DMS53 treated with DMSO at 0.1 percent for 48 hours (cell line): ENCODE results near the gene TPRA1.
"Not testable (repeated sequence)": the region's sequence is repeated elsewhere in the genome, so short reads cannot be mapped to it uniquely, and the experiment has no call there.

Source experiments
- DNase-seq: peaks from one replicate; lab custom pipeline; 2025; ENCODE audit not compliant: unreplicated experiment; lab: John Stamatoyannopoulos, UW

The TPRA1 gene

DNA sequence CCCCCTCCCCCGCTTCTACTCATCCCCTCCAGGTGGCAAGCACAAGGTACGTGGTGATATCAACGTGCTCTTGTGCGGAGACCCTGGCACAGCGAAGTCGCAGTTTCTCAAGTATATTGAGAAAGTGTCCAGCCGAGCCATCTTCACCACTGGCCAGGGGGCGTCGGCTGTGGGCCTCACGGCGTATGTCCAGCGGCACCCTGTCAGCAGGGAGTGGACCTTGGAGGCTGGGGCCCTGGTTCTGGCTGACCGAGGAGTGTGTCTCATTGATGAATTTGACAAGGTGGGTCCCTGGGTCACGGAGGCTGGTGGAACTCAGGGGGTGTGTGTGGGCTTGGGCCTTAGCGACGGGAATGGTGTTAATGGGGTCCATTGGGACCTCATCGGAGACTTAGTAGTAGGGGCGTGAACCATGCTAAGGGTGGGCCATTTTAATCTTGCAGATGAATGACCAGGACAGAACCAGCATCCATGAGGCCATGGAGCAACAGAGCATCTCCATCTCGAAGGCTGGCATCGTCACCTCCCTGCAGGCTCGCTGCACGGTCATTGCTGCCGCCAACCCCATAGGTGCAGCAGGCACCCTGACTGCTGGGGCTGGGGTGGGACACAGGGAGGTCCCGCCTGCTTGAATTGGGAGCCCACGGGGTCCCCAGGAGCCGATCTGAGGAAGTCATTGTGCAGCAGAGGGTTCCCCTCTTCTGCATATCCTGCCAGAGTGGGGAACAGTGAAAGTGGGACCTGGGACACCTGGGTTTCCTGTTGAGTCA lies 26.5 kb upstream of the TPRA1 start:
- DNase-seq, result no peak

DNA sequence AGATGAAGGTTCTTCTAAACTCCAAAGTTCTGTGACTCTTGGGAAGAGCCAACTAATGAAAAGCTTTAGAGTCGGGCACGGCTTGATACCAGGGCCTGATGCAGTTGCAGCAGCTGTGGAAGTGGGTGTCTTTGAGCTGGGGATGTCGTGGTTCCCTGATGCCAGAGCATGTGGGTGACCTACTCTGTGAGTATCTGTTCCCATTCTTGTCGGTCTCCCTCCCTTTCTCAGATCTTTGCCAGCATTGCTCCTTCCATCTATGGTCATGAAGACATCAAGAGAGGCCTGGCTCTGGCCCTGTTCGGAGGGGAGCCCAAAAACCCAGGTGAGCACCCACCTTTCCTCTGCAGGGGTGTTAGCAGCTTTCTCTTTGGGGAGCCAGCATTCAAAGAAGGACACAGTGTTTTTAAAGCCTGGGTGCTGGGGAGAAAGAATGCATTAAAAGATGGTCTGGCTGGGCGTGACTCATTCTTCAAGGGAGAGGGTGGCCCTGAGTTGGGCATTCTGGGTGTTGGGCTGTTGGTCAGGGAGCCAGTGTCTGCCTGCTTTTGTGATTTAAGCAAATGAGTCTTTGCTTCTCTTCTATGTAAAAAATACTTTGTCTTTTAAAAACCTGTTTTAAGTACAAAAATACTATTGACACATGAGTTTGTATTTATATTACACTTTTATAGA lies 25.2 kb upstream of the TPRA1 start:
- no peak for DNase-seq

DNA sequence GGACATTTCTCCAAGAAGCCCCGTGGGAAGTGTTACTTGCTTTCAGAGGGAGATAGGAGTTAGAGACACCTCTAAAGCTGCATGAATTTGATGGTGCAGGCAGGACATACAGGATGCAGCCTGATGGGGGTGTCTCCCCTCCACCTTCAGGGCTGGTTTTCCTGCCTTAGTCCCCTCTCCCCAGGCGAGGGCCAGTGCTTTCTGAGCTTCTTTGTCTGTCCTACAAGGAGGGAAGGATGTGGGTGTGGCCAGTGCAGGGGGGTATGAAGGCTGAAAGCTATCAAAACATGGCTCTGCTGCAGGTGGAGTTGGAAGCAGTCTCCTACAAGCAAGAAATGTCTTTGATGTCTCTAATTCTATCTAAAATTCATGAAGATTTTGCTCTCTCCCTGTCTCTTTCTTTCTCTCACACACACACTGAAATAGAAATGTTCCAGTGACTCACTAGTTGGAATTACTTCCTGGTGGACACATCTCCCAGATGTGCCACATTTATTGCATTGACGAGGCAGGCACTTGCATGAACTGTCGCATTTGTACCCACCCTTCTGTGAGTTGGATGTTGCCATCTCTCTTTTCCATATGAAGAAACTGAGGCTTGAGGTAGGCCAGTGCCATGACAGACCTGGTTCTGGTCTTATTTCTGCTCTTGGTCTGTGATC lies 24.5 kb upstream of the TPRA1 start:
- no peak for DNase-seq

DNA sequence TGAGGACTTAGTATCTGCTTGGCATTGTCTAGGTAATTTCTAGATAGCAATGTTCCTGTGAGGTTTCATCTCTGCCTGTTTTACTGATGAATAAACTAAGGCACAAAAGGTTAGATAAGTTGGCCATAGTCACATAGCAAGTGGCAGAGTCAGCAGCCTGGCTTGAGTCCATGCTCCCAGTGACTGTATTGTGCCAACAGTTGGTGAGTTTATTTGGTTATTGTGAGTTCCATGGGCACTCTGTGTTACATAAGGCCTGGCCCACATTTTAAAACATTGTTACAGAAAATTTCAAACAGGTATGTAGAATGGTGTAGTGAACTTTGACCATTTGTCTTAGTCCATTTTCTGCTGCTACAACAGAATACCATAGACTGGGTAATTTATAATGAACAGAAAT lies 22.9 kb upstream of the TPRA1 start:
- no peak for DNase-seq

DNA sequence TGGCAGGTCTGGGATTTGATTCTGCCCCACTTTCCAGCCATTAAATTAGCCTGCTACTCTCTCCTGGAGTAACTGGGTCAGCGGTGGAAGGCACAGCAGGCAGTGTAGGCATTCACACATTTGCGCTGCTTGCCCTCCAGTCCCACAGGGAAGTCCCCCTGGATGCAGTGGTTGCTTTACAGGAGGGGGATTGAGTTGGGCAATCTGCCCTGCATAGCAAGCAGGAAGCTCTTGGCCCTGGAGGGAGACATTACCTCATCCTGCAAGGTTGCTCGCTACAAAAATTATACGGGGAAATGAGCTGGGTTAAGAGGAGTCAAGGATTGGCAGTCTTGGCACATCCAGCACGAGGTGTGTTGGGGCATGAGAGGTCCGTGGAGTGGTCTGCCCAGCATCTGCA lies 22.4 kb upstream of the TPRA1 start:
- no peak for DNase-seq

DNA sequence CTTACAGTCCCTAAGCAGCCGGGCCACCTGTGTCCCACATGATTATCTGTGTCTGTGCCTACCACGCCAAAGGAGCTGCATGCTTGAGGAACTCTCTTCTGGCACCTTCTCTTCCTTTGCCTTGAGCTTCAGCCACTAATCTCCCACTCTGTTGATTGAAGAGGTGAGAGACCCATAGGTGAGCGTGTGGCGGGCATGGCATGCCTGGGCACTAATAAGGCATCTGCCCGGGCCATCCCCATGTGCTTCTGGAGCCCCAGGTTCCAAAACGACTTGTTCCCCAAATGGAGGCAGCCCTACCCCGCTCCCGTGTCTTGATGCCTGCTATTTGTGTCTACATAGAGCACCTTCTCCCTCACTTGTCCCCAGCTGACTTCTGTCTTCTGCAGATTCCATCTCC lies 20.7 kb upstream of the TPRA1 start:
- no peak for DNase-seq

DNA sequence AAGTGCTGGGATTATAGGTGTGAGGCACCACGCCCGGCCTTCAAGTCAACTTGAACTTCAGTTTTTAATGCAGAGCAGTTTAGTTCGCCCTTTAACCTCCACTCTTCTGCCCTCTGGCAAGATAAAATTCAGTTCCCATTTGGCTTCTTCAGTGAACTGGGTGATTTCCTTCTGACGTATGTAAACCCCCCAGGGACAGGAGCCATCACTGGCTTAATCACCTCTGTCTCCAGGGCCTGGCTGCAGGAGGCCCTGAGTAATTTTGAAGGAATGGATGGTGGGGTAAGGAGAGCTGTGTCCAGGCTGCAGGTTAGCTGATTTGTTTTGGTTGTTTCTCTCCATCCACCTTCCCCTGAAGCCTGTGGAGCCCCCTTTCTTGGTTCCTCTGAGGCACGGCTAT lies 19.6 kb upstream of the TPRA1 start:
- DNase-seq, result no peak

DNA sequence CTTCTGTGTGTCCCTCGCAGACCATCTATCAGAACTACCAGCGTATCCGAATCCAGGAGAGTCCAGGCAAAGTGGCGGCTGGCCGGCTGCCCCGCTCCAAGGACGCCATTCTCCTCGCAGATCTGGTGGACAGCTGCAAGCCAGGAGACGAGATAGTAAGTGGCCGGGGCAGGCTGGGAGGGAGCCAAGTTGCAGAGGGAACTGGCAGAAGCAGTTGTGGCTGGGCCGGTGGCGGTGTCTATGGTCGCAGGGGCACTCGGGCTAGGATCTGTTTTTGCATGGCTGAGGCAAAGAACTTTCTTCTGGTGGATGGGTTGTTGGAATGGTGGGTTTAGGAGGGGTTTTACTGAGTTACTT lies 17.8 kb upstream of the TPRA1 start:
- no peak for DNase-seq

DNA sequence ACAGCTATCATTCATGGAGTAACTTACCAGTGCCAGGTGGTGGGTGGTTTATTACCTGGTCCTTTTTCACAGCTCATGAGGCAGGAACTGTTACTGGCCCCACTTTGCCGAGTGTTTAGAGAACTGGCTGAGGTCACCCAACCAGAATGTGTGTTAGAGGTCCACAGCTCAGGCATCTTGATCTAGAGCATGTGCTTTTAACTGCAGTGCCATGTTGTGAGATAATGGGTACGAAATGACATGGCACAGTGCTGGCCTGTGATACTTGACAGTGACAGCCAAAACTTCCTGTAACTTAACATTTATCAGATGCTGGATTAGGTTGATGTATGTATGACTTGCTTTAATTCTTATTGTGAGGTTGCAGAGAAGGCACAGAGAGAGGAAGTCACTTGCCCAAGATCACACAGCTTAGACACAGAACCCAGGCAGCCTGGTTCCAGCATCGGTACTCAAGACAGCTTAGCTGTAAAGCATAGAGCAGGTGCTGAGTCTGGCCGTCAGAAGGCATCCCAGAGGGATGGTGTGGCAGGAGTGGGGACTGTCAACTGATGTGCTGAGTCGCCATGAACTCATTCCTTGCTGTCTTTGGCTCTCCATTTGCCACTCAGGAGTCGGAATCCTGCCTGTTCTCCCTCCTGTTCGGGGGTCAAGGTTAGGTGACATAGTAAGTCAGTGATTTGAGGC lies 17.3 kb upstream of the TPRA1 start:
- no peak for DNase-seq

DNA sequence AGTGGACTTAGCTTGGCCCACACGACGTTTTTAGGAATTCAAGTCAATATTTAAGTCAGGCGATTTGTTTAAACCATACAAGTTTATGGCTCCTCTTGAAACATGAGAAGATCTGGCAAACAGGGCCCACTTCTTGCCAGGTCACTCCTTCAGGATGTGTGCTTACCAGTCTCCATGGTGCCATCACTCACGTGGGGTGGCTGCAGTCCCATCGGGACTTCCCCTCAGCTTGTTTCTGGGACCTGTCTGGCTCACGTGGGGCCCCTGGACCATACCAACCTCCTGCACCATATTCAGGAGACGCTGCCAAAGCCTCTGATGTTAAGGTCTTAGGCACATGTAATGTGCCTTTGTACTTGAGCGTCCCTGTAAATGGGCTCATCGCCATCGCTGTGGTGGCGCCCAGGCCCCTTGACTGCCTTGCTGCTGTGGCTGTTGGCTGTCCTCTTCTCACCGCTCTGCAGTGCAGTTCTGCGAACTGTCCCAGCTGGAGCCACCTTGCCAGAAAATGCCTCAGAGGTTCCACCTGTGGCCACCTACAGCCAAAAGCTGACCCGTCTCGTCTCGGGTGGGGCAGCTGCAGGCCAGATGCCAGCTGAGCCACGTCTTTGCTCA lies 16.6 kb upstream of the TPRA1 start:
- DNase-seq, result no peak

DNA sequence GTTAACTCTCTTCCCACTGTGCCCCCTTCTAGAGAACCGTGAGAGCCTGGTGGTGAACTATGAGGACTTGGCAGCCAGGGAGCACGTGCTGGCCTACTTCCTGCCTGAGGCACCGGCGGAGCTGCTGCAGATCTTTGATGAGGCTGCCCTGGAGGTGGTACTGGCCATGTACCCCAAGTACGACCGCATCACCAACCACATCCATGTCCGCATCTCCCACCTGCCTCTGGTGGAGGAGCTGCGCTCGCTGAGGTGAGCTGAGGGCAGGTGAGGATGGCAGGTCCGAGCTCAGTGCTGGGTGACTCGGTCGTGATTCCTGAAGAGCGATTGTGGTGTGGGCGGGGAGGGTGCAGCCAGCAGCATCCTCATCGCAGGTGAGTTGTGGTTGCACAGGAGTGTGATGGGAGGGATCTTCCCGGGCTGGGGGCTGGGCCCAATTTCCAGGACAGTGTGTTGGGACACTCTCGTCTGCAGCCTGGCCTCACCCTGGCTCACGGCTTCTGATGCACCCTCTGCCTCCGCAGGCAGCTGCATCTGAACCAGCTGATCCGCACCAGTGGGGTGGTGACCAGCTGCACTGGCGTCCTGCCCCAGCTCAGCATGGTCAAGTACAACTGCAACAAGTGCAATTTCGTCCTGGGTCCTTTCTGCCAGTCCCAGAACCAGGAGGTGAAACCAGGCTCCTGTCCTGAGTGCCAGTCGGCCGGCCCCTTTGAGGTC lies 15.7 kb upstream of the TPRA1 start:
- DNase-seq, result no peak

DNA sequence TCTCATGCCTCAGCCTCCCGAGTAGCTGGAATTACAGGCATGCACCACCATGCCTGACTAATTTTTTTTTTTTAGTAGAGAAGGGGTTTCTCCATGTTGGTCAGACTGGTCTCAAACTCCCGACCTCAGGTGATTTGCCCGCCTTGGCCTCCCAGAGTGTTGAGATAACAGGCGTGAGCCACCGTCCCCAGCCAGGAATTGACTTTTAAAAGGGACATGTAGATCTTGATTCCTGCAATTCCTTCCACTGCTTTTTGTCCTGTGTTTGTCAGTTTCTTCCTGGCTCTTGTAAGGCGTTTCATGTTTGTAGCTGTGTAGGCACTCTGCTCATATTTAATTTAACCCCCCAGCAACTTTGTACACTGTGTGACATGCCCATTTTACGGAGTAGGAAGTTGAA lies 15.0 kb upstream of the TPRA1 start:
- not testable (repeated sequence) for DNase-seq

DNA sequence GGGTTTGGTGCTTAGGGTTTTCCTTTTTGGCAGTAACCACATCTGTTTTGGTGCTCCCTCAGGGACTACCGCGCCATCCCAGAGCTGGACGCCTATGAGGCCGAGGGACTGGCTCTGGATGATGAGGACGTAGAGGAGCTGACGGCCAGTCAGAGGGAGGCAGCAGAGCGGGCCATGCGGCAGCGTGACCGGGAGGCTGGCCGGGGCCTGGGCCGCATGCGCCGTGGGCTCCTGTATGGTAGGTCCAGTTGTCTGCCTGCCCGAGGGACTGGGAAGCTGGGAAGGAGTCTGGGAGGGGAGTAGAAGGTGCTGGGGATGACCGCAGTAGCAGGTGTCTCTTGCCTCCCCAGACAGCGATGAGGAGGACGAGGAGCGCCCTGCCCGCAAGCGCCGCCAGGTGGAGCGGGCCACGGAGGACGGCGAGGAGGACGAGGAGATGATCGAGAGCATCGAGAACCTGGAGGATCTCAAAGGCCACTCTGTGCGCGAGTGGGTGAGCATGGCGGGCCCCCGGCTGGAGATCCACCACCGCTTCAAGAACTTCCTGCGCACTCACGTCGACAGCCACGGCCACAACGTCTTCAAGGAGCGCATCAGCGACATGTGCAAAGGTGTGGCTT lies 14.1 kb upstream of the TPRA1 start:
- no peak for DNase-seq

DNA sequence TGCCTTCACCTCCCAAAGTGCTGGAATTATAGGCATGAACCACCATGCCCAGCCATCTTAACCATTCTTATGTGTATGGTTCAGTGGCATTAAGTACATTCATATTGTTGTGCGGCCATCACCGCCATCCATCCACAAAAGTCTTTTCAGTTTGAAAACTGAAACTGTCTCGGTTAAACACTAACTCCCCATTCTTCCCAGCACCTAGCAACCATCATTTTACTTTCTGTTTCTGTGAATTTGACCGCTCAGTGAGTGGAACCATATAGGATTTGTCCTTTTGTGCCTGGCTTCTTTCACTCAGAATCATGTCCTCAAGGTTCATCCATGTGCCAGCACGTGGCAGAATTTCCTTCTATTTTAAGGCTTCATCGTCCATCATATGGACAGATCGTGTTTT lies 13.5 kb upstream of the TPRA1 start:
- DNase-seq, result no peak

DNA sequence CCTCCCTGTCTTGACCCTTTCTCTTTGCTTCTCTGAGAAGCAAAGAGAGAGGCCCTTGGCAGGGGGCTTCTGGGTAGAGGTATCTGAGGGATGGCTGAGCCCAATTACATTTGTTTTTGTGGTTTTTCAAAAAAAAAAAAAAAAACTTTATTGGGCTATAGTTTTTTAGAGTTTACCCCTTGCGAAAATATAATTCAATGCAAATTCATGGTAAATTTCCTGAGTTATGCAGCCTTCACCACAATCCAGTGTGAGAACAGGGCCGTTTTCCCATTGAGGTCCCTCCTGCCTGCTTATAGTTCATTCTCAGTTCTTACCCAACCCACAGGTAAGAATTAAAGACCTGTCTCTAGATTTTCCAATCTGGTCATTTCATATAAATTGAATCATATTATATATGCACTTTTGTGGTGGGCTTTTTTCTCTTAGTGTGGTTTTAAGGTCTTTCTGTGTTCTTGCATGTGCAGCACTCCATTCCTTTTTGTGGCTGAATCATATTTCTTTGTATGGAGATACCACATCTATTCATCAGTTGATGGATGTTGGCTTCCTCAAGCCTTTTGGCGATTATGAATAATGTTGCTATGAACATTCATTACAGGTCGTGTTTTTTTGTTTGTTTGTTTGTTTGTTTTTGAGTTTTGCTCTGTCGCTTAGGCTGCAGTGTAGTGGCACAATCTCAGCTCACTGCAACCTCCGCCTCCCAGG lies 10.4 kb upstream of the TPRA1 start:
- DNase-seq, result no peak

DNA sequence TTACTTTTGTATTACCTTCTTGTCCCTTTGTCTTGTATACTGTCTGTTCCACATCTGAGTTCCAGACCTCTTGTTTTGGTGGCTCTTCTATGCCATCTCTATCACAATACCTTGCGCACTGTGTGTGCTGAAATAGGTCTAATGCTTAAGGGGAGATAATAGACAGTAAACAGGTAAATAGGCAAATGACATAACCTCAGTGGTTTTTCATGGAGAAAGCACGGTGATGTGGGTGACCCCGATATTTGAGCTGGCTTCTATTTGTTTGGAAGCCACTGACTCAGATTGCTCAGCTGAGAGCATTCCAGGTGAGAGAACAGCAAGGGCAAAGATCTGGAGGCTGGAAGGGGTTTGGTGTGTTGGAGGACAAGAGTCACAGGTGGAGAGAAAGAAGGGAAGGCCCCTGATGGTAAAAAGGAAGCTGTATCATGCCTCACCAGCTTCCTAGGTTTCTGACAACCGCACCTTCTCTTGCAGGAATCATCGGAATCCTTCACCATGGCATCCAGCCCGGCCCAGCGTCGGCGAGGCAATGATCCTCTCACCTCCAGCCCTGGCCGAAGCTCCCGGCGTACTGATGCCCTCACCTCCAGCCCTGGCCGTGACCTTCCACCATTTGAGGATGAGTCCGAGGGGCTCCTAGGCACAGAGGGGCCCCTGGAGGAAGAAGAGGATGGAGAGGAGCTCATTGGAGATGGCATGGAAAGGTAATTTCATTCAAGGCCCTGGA lies 8.5 kb upstream of the TPRA1 start:
- DNase-seq, result no peak

DNA sequence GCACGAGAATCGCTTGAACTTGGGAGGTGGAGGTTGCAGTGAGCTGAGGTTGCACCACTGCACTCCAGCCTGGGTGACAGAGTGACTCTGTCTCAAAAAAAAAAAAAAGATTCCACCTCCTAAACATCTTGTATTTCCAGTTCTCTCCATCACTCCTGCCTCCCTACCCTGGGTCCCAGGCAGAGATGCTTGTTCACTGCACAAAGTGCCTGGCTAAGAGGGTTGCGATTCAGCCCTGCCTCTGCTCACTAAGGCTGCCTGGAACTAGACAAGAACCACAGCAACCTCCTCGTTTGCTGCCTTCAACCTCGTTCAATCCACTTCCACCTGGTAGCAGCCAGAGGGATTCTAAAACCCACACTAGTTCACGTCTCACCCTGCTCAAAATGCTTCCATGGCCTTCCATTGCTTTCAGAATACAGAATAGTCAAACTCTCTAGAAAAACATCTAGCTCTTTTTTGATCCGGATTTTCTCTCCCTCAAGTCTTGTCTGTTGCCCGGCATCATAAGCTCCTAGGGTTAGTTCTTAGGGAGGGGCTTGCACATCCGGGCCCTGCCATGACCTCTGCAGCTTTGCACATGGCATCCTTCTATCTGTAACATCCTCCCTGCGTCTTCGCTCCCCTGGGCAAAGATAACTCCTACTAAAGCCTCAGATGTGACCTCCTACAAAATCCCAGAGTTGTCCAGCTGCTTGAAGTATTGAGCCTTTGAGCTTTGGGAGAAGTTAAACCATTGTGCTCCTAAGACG lies 6.7 kb upstream of the TPRA1 start:
- peak; percentile 1 for DNase-seq

DNA sequence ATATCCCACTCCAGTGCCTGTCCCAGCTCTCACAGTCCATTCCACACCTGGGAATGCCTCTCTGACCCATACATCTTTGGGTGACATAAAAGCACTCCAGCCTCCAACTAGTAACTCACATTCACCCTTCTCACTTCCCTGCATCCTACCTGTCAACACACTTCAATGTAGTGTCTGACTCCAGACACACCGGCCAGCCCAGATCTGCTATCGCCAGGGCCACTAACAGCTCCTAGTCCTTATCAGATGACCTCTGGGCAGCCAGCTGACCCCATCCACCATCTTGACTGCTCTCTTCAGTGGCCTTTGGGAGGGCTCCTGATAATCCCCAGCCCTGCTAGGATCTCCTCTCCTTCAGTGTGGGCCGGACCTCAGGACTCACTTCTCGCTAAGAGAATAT lies 4.8 kb upstream of the TPRA1 start:
- no peak for DNase-seq
